Neural cell (in vitro differentiated cells): Measurements from ENCODE around the gene MAN2B2. TPM values are rescaled to one million over a fixed set of nuclear protein-coding genes. Genes with fewer than 3 reads are reported as not detected.

Experiments
- H2AFZ ChIP-seq: fragments of 200-600, 300-800 bp; sonication (generic), shearing (Covaris generic); 2 replicates; pipeline ENCODE4 v1.6.0; 2014; ENCODE audit warnings: low read depth, mild to moderate bottlenecking, antibody characterized with exemption, low read length, moderate library complexity
- H3F3A ChIP-seq: fragments of 200-600 bp; shearing (Covaris generic); 2 replicates; pipeline ENCODE4 v1.6.1; 2016; ENCODE audit warnings: mild to moderate bottlenecking, moderate library complexity, mixed read lengths, antibody characterized with exemption, low read length; ENCODE audit not compliant: insufficient read depth, poor library complexity, severe bottlenecking
- H3K27ac ChIP-seq: fragments of 200-600, 300-800 bp; sonication (generic), shearing (Covaris generic); 2 replicates; pipeline ENCODE4 v1.5.1; 2014; ENCODE audit warnings: mild to moderate bottlenecking, low read length, moderate library complexity
- H3K27me3 ChIP-seq: fragments of 300-800, 200-600 bp; sonication (generic), shearing (Covaris generic); 2 replicates; pipeline ENCODE4 v1.6.0; 2014; ENCODE audit warnings: mild to moderate bottlenecking, low read depth, low read length, moderate library complexity; ENCODE audit not compliant: insufficient read depth
- H3K36me3 ChIP-seq: fragments of 300-800, 200-600 bp; sonication (generic), shearing (Covaris generic); 2 replicates; pipeline ENCODE4 v1.5.1; 2014; ENCODE audit warnings: mild to moderate bottlenecking, antibody characterized with exemption, low read length, moderate library complexity; ENCODE audit not compliant: insufficient read depth
- H3K4me2 ChIP-seq: fragments of 300-800, 200-600 bp; sonication (generic), shearing (Covaris generic); 2 replicates; pipeline ENCODE4 v1.6.0; 2014; ENCODE audit warnings: mild to moderate bottlenecking, low read length
- H3K4me3 ChIP-seq: fragments of 300-800, 200-600 bp; sonication (generic), shearing (Covaris generic); 2 replicates; pipeline ENCODE4 v1.5.1; 2014; ENCODE audit warnings: mild to moderate bottlenecking, low read length, moderate library complexity
- H3K79me2 ChIP-seq: fragments of 200-600 bp; shearing (Covaris generic); replicated peaks from 2 replicates; pipeline ENCODE4 v1.6.0; 2014; ENCODE audit warnings: mild to moderate bottlenecking, low read length, moderate library complexity; ENCODE audit not compliant: insufficient read depth
- H3K9ac ChIP-seq: fragments of 300-800, 200-600 bp; sonication (generic), shearing (Covaris generic); 2 replicates; pipeline ENCODE4 v1.6.1; 2016; ENCODE audit warnings: mild to moderate bottlenecking, low read length, mixed read lengths
- H3K9me2 ChIP-seq: fragments of 200-600 bp; shearing (Covaris generic); 2 replicates; pipeline ENCODE4 v1.6.1; 2016; ENCODE audit warnings: mild to moderate bottlenecking, low read length, mixed read lengths; ENCODE audit not compliant: insufficient read depth
- H3K9me3 ChIP-seq: fragments of 200-600, 300-800 bp; sonication (generic), shearing (Covaris generic); 2 replicates; pipeline ENCODE4 v1.6.1; 2016; ENCODE audit warnings: mild to moderate bottlenecking, mixed run types, low read length, moderate library complexity, mixed read lengths
- H4K20me1 ChIP-seq: fragments of 200-600 bp; shearing (Covaris generic); 2 replicates; pipeline ENCODE4 v1.6.1; 2016; ENCODE audit warnings: mild to moderate bottlenecking, mixed run types; ENCODE audit not compliant: insufficient read depth
- EP300 ChIP-seq: fragments of 450-650 bp; conservative IDR thresholded peaks from 2 replicates; pipeline ENCODE4 v1.6.1; 2014; ENCODE audit warnings: antibody characterized with exemption, mild to moderate bottlenecking, moderate library complexity; ENCODE audit not compliant: poor library complexity, severe bottlenecking
- EZH2 ChIP-seq: fragments of 200-600, 300-800 bp; shearing (Covaris generic), sonication (generic); IDR thresholded peaks from 2 replicates; pipeline ENCODE4 v1.6.1; 2014; ENCODE audit warnings: antibody characterized with exemption, low read length, borderline replicate concordance, mild to moderate bottlenecking; ENCODE audit not compliant: insufficient read depth, poor library complexity, severe bottlenecking
- MXI1 ChIP-seq: fragments of 450-650 bp; conservative IDR thresholded peaks from 2 replicates; pipeline ENCODE4 v1.6.1; 2014; ENCODE audit warnings: antibody characterized with exemption, mild to moderate bottlenecking; ENCODE audit not compliant: poor library complexity, severe bottlenecking
- POLR2AphosphoS5 ChIP-seq: IDR thresholded peaks from 2 replicates; pipeline ENCODE4 v1.6.1; 2012
- RAD21 ChIP-seq: fragments of 450-650 bp; conservative IDR thresholded peaks from 2 replicates; pipeline ENCODE4 v1.6.1; 2014; ENCODE audit warnings: antibody characterized with exemption, mild to moderate bottlenecking, moderate library complexity
- SMC3 ChIP-seq: fragments of 450-650 bp; conservative IDR thresholded peaks from 2 replicates; pipeline ENCODE4 v1.6.1; 2014; ENCODE audit warnings: antibody characterized with exemption, mild to moderate bottlenecking, moderate library complexity; ENCODE audit not compliant: poor library complexity
- TAF1 ChIP-seq: IDR thresholded peaks from 2 replicates; pipeline ENCODE4 v1.6.1; 2012; ENCODE audit warnings: low read depth
- polyA plus RNA-seq: library from polyadenylated mRNA; depleted of rRNA; stranded (reverse); fragments of >200 nt; gene quantifications from 2 replicates; pipeline ENCODE4 v1.2.3, GENCODE V29; 2014
- TF ChIP-seq, protein P1 (sequence below): IDR thresholded peaks from 2 replicates; pipeline ENCODE4 v1.6.1; 2012; ENCODE audit warnings: borderline replicate concordance
- TF ChIP-seq, protein P2 (sequence below): fragments of 450-650 bp; IDR thresholded peaks from 2 replicates; pipeline ENCODE4 v1.5.1; 2014; ENCODE audit warnings: antibody characterized with exemption, mild to moderate bottlenecking, moderate library complexity; ENCODE audit not compliant: poor library complexity, severe bottlenecking

Gene MAN2B2
- polyA plus RNA-seq, 1 donor from 2014 or later = 7.5 TPM

DNA sequence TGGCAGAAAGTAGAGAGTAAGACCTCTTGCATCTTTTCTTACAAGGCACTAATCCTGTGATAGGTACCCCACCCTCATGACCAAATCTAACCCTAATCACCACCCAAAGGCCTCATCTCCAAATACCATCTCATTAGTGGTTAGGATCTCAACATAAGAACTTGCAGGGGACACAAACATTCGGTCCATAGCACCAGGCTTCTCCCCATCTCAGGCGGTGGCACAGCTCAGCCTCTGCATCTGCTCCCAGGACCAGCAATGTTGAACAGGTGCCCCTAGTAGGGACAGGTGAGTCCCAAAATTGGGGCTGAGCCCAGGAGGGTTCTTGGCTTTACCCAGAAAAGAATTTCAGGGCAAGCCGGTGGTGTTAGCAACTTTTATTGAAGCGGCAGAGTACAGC, 57.1 kb downstream of the MAN2B2 start:
- Histone ChIP-seq H3K4me3 (no peak overlapping the region), H3K36me3 (no peaks in the 10 kb centered on the region), H2AFZ (no peak overlapping the region), H3K4me2 (no peak overlapping the region), H3F3A (no peaks in the 10 kb centered on the region), H3K9me3 (no peaks in the 10 kb centered on the region), H4K20me1 (no peaks in the 10 kb centered on the region), H3K79me2 (no peaks in the 10 kb centered on the region), H3K27ac (no peak overlapping the region), H3K27me3 (no peaks in the 10 kb centered on the region), H3K9ac (no peak overlapping the region), H3K9me2 (no peaks in the 10 kb centered on the region)
- TF ChIP-seq TAF1 (no peak), EZH2 (no peak), POLR2AphosphoS5 (no peak)
- TF ChIP-seq, protein P1, sequence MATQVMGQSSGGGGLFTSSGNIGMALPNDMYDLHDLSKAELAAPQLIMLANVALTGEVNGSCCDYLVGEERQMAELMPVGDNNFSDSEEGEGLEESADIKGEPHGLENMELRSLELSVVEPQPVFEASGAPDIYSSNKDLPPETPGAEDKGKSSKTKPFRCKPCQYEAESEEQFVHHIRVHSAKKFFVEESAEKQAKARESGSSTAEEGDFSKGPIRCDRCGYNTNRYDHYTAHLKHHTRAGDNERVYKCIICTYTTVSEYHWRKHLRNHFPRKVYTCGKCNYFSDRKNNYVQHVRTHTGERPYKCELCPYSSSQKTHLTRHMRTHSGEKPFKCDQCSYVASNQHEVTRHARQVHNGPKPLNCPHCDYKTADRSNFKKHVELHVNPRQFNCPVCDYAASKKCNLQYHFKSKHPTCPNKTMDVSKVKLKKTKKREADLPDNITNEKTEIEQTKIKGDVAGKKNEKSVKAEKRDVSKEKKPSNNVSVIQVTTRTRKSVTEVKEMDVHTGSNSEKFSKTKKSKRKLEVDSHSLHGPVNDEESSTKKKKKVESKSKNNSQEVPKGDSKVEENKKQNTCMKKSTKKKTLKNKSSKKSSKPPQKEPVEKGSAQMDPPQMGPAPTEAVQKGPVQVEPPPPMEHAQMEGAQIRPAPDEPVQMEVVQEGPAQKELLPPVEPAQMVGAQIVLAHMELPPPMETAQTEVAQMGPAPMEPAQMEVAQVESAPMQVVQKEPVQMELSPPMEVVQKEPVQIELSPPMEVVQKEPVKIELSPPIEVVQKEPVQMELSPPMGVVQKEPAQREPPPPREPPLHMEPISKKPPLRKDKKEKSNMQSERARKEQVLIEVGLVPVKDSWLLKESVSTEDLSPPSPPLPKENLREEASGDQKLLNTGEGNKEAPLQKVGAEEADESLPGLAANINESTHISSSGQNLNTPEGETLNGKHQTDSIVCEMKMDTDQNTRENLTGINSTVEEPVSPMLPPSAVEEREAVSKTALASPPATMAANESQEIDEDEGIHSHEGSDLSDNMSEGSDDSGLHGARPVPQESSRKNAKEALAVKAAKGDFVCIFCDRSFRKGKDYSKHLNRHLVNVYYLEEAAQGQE = no peak
- TF ChIP-seq, protein P2, sequence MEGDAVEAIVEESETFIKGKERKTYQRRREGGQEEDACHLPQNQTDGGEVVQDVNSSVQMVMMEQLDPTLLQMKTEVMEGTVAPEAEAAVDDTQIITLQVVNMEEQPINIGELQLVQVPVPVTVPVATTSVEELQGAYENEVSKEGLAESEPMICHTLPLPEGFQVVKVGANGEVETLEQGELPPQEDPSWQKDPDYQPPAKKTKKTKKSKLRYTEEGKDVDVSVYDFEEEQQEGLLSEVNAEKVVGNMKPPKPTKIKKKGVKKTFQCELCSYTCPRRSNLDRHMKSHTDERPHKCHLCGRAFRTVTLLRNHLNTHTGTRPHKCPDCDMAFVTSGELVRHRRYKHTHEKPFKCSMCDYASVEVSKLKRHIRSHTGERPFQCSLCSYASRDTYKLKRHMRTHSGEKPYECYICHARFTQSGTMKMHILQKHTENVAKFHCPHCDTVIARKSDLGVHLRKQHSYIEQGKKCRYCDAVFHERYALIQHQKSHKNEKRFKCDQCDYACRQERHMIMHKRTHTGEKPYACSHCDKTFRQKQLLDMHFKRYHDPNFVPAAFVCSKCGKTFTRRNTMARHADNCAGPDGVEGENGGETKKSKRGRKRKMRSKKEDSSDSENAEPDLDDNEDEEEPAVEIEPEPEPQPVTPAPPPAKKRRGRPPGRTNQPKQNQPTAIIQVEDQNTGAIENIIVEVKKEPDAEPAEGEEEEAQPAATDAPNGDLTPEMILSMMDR = no peak

DNA sequence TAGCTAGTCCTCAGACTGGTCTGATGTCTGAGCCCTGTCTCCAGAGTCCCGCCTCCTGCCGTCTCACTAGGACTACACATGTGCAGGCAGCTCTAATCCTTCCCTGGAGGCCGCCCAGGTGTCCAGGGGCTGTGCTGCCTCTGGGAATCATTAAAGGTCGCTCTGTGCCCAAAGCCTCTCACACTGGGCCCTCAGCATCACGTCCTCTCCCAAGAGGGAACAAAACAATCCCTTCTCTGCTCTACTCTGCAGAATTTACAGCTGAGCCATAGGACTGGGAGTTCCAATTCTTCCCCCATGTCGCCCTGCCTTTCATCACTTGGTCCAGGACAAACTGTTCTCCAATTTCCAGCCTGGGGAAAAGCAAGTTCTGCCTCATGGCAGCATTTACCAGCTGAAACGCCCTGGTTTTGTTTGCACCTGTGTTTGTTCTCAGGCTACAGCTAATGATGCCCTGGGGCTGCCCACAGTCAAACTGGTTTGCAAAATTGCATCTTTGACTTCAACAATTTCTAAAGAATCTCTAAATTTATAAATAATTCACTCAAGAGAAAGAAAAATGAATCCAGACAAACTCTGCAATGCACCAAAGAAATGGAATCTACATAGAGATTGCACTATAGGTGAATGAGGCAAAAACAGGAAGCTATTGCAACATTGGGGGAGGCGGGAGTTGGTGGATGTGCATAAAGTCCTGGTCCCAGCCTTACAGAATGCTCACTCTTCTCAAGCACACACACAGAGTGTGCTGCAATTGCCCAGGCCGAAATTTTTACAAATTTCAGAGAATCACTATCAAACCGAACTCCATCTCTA, 58.3 kb downstream of the MAN2B2 start:
- Histone ChIP-seq H4K20me1 (no peaks in the 10 kb centered on the region), H3K27ac (no peak overlapping the region), H3K27me3 (no peaks in the 10 kb centered on the region), H3K4me3 (no peak overlapping the region), H3K36me3 (no peaks in the 10 kb centered on the region), H3K79me2 (no peaks in the 10 kb centered on the region), H3K9me2 (no peaks in the 10 kb centered on the region), H3K9me3 (no peaks in the 10 kb centered on the region), H2AFZ (no peak overlapping the region), H3K9ac (no peak overlapping the region), H3K4me2 (no peak overlapping the region), H3F3A (no peaks in the 10 kb centered on the region)
- TF ChIP-seq RAD21 (no peak), SMC3 (no peak), EP300 (no peak), POLR2AphosphoS5 (no peak), EZH2 (no peak), MXI1 (no peak), TAF1 (no peak)
- TF ChIP-seq, protein P2 = no peak
- TF ChIP-seq, protein P1 = no peak
